ENCODE data around the gene IMPDH2.
"Not testable (repeated sequence)": the region's sequence is repeated elsewhere in the genome, so short reads cannot be mapped to it uniquely, and the experiment has no call there.

Gene IMPDH2

GRCh38 chr3:49021213-49021812 is 7.9 kb downstream of the IMPDH2 start:
- peak; percentile 99 for DNase-seq

DNA sequence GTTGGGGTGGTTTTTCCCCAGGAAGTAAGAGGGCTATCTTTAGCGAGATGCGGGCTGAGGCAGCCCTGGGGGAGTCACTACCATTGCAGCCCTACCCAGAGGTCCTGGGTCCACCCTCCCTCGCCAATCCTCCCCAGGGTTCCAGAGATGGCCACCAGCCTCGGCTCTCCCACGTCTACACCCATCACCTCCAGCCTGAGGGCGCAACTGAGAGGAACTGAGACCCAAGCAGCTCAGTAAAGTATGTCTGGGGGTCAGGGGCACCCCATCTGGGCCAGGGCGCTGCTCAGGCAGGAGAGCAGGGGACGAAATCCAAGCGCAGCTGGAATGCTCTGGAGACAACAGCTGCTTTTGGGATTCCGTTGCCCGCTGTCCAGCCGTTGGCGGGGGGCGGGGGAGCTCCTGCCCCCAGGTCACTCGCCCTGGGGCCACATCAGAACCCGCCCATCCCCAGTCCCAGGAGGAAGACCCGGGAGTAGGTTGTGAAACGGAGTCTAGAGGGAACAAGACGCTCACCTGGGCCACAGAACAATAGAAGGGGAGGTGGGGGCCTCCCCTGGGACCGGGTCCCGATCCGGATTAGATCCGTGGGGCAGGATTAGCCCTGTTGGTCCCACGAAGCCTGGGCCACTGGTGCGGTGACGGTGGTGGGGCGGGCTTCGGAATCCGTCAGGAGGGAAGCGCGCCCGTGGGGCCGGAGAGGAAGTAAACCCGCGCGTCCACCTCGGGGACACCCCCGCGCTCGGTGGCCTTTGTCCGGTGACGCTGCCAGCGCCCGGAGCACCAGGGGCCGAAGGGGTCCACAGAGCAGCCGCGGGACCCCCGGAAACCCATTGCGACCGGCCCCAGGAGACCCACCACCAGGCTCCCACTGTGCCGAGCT is 8.6 kb downstream of the IMPDH2 start:
- DNase-seq, result no peak

- DNase-seq, result no peak
Observed at GRCh38 chr3:49019941-49020329, 9.3 kb downstream of the IMPDH2 start.

GRCh38 chr3:49018707-49019006 is 10.5 kb downstream of the IMPDH2 start:
- DNase-seq, result no peak

DNA sequence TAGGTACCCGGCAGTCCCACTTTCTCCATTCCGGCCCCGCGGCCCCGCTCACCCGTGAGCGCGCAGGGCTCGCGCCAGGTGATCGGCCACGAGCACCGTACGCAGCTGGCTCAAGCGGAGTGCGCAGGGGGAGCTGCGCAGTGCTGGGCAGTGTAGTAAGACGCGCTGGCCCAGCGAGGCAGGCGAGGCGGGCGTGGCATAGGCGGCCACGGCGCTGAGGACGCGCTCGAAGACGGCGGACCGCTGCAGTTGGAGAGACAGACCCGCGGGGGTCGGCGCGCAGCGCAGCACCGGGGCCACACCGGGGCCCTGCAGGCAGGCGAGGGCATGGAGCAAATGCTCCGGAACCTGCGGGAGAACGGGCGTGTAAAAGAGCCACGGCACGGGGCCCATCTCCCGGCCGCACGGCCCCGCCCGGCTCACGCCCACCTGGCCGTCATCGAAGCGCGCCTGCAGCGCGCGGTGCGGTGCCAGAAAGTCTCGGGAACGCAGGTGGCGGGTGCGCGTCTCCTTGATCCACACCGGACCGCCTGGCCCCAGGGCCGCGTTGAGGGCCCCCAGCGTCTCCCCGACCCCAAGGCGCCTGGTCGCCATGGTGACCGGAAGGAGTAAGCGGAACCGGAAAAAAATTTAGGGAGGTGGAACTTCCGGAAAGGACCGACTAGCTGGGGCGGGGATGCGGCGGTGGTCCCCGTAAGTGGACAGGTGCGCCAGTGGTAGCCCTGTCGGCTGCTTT is 11.1 kb downstream of the IMPDH2 start, which contains the start of gene DALRD3:
TSS of gene DALRD3 (minus strand) at position 610 of the 736 bp plus-strand sequence. CDS start at position 594, 16 bp downstream.
- peak; percentile 81 for DNase-seq

- peak; percentile 45 for DNase-seq
Observed at GRCh38 chr3:49017229-49017970, 11.8 kb downstream of the IMPDH2 start.

DNA sequence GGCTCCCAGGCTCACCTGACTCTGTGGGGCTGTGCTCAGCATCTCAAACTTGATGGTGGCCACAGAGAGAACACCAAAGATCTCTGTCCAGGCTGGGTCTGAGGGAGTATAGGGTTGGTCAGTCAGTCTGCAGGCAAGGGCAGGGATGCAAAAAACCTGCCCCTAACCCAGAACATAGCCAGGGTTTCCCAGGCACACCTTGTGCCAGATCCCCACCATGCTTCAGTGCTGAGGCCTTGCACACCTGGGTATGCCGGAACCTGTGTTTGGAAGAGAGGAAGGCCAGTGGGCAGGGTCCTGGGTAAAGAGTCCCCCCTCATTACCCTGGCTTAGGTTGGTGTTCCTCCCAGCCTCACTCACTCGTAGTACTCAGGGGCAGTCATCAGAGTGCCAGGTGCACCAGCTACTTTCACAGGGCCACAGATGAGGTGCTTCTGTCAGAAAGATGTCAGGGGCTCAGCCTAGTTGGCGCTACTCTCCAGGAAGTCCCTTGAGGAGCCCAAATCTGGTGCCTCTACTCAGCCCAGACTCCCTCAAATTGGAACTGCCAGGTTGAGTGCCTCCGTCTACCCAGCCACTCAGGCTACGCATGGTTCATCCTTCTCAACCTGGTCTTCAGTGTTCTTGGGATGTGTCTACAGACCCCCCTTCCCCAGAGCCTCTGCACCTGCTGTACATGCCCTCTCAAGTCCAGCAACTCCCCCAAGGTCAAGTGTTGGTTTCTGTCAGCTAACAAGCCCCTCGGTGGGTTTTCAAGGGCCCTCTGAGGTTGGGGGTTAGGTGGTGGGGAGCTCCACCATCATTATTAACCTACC is 12.6 kb downstream of the IMPDH2 start:
- no peak for DNase-seq

GRCh38 chr3:49015765-49016164 is 13.4 kb downstream of the IMPDH2 start:
- no peak for DNase-seq

- DNase-seq, result no peak
Observed at GRCh38 chr3:49015072-49015471, 14.1 kb downstream of the IMPDH2 start.

DNA sequence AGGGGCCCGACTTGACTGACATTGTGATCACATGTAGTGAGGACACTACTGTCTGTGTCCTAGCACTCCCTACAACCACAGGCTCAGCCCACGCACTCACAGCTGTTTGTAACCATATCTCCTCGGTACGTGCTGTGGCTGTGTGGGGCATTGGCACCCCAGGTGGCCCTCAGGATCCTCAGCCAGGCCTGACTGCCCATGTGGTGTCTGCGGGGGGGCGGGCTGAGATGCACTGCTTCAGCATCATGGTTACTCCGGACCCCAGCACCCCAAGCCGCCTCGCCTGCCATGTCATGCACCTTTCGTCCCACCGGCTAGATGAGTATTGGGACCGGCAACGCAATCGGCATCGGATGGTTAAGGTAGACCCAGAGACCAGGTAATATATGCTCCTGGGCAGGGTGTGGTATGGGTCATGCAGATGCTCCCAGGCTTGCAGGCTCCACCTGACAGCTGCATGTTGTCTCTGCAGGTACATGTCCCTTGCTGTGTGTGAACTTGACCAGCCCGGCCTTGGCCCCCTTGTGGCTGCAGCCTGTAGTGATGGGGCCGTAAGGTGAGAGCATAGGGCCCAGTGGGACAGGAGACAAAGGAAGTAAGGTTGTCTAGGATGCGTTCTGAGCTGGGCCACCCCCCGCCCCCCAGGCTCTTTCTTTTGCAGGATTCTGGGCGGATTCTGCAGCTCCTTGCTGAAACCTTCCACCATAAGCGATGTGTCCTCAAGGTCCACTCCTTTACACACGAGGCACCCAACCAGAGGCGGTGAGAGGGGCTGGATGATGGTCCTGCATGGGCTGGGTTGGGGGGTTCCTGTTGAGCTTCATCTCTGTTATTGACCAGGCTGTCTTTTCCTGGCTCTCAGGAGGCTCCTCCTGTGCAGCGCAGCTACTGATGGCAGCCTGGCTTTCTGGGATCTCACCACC is 15.2 kb downstream of the IMPDH2 start:
- DNase-seq, result peak; percentile 48

DNA sequence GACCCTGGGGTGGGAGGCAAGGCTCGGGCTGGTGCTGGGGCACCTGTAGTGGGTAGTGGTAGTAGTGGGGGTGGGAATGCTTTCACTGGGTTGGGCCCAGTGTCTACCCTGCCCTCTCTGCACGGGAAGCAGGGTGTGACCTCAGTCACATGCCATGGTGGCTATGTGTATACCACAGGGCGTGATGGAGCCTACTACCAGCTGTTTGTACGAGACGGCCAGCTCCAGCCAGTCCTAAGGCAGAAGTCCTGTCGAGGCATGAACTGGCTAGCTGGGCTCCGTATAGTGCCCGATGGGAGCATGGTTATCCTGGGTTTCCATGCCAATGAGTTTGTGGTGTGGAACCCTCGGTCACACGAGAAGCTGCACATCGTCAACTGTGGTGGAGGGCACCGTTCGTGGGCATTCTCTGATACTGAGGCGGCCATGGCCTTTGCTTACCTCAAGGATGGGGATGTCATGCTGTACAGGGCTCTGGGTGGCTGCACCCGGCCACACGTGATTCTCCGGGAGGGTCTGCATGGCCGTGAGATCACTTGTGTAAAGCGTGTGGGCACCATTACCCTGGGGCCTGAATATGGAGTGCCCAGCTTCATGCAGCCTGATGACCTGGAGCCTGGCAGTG is 16.0 kb downstream of the IMPDH2 start:
- no peak for DNase-seq

GRCh38 chr3:49012441-49013017 is 16.7 kb downstream of the IMPDH2 start:
- DNase-seq, result no peak

GRCh38 chr3:49009396-49009795 is 19.8 kb downstream of the IMPDH2 start:
- DNase-seq, result no peak

- not testable (repeated sequence) for DNase-seq
Observed at GRCh38 chr3:49008627-49009026, 20.6 kb downstream of the IMPDH2 start.

DNA sequence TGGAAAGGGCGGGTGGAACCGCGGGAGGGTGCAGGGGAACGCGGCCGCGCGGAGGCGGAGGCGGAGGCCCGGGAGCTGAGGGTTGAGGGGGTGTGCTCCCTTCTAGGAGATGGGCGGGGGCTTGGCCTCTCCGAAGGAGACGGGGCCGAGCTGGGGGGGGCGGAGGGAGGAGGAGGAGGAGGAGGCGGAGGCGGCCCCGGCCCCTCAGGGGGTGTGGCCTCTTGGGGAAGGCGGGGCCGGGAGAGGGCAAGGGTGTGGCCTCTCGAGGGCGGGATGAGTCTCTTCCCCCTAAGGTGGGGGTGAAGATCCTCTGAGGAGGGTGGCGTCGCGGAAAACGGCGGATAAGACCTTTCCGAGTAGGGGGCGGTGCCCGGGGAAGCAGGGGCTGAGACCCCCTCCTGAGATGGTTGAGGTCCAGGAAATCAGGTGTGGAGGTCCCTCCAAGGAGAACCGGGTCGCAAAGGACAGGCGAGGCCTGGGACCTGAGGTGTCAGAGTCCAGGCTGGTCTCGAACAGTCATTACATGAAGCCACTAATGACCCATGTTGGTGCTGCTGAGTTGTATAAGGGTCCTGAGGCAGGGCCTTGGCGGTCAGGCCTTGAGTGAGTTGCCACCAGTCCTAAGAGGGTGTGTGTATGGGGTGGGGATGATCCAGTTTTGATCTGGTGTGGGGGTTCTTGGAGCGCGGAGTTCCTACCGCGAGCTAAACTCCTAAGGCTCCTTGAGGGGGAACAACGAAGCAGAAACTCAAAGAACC is 21.2 kb downstream of the IMPDH2 start:
- peak; percentile 93 for DNase-seq

GRCh38 chr3:49007068-49007770 is 22.0 kb downstream of the IMPDH2 start, which contains the start of gene WDR6:
TSS of gene WDR6 (plus strand) at chr3:49007391. CDS start at chr3:49007432, 41 bp downstream.
- peak; percentile 99 for DNase-seq

- DNase-seq, result peak; percentile 73
Observed at GRCh38 chr3:49006408-49007067, 22.7 kb downstream of the IMPDH2 start.

DNA sequence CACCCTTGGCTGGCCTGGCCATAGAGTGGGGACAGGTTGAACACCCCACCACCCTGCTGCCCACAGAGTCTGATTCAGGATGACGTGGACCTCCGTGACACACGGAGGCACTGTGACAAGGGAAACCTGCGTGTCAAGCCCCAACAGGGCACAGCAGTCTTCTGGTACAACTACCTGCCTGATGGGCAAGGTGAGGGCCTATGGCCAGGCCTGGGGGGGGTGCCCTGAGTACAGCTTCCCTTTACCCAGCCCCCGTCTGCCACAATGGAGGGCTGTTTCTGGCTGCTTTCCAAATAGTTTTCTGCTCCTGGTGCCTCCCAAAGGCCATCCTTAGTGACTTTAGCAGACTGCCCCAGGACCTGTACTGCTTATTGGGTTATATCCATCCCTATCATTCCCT is 23.2 kb downstream of the IMPDH2 start:
- peak; percentile 19 for DNase-seq
